ENCODE results near the gene CERKL.
"Not testable (repeated sequence)": the region's sequence is repeated elsewhere in the genome, so short reads cannot be mapped to it uniquely, and the experiment has no call there.

CERKL gene

GRCh38 chr2:181656450-181657291 is at the start of gene CERKL:
CERKL (minus strand) TSS chr2:181657105; CDS start chr2:181657006, 99 bp downstream.
- peaks cover 61% of the 10 kb centered on the region for H3K27me3 Mint-ChIP-seq
- H3K9me3 Mint-ChIP-seq, result no peaks in the 10 kb centered on the region
- H3K27ac Mint-ChIP-seq, result no peak within 1 kb of the TSS
- H3K4me3 Mint-ChIP-seq, result peak within 1 kb of the TSS; percentile 71
- peak; percentile 41 for DNase-seq
- no peaks in the 10 kb centered on the region for H3K36me3 Mint-ChIP-seq (ENCODE audit: low read depth)
- peaks cover 9% of the 10 kb centered on the region for H3K4me1 Mint-ChIP-seq (ENCODE audit: low read depth)

GRCh38 chr2:181702519-181702918 is 45.6 kb upstream of the CERKL start:
- not testable (repeated sequence) for H3K36me3 Mint-ChIP-seq (ENCODE audit: low read depth); H3K4me3 Mint-ChIP-seq; DNase-seq; H3K27me3 Mint-ChIP-seq; H3K4me1 Mint-ChIP-seq (ENCODE audit: low read depth); H3K9me3 Mint-ChIP-seq; H3K27ac Mint-ChIP-seq

- H3K4me1 Mint-ChIP-seq (ENCODE audit: low read depth), result no peaks in the 10 kb centered on the region
- peaks cover 6% of the 10 kb centered on the region for H3K9me3 Mint-ChIP-seq
- H3K27ac Mint-ChIP-seq, result no peak overlapping the region
- peaks cover 15% of the 10 kb centered on the region for H3K27me3 Mint-ChIP-seq
- no peaks in the 10 kb centered on the region for H3K36me3 Mint-ChIP-seq (ENCODE audit: low read depth)
- no peak for DNase-seq
- H3K4me3 Mint-ChIP-seq, result no peak overlapping the region
Observed at GRCh38 chr2:181698223-181698622, 41.3 kb upstream of the CERKL start.

DNA sequence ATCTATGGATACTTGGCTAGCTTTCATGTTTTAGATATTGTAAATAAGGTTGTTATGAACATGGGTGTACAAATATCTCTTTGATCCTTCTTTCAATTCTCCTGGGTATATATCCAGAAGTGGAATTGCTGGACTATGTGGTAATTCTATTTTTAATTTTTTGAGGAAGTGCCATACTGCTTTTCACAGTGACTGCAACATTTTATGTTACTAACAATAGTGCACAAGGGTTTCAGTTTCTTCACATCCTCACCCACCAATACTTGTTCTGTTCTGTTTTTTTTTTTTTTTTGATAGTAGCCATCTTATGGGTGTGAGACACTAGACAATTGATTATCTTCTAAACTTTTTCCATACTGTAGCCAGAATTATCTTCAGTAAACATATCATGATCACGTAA is 40.7 kb upstream of the CERKL start:
- Mint-ChIP-seq H3K27ac (no peak overlapping the region), H3K36me3 (ENCODE audit: low read depth) (no peaks in the 10 kb centered on the region), H3K4me1 (ENCODE audit: low read depth) (no peaks in the 10 kb centered on the region), H3K4me3 (no peak overlapping the region), H3K9me3 (peaks cover 4% of the 10 kb centered on the region), H3K27me3 (peaks cover 15% of the 10 kb centered on the region)
- no peak for DNase-seq

- H3K4me1 Mint-ChIP-seq (ENCODE audit: low read depth), result no peaks in the 10 kb centered on the region
- peaks cover 15% of the 10 kb centered on the region for H3K27me3 Mint-ChIP-seq
- H3K27ac Mint-ChIP-seq, result no peak overlapping the region
- H3K9me3 Mint-ChIP-seq, result no peaks in the 10 kb centered on the region
- H3K36me3 Mint-ChIP-seq (ENCODE audit: low read depth), result no peaks in the 10 kb centered on the region
- H3K4me3 Mint-ChIP-seq, result no peak overlapping the region
- no peak for DNase-seq
Observed at GRCh38 chr2:181697126-181697525, 40.2 kb upstream of the CERKL start.

- no peak overlapping the region for H3K4me3 Mint-ChIP-seq
- no peak for DNase-seq
- H3K36me3 Mint-ChIP-seq (ENCODE audit: low read depth), result no peaks in the 10 kb centered on the region
- H3K27me3 Mint-ChIP-seq, result peaks cover 21% of the 10 kb centered on the region
- no peaks in the 10 kb centered on the region for H3K9me3 Mint-ChIP-seq
- H3K27ac Mint-ChIP-seq, result no peak overlapping the region
- no peaks in the 10 kb centered on the region for H3K4me1 Mint-ChIP-seq (ENCODE audit: low read depth)
Observed at GRCh38 chr2:181694271-181694670, 37.4 kb upstream of the CERKL start.

- Mint-ChIP-seq H3K27me3 (peaks cover 36% of the 10 kb centered on the region), H3K27ac (no peak overlapping the region), H3K4me3 (no peak overlapping the region), H3K4me1 (ENCODE audit: low read depth) (no peaks in the 10 kb centered on the region), H3K36me3 (ENCODE audit: low read depth) (no peaks in the 10 kb centered on the region), H3K9me3 (no peaks in the 10 kb centered on the region)
- DNase-seq, result no peak
Observed at GRCh38 chr2:181690860-181691259, 34.0 kb upstream of the CERKL start.

- peaks cover 74% of the 10 kb centered on the region for H3K27me3 Mint-ChIP-seq
- no peaks in the 10 kb centered on the region for H3K9me3 Mint-ChIP-seq
- H3K27ac Mint-ChIP-seq, result no peak overlapping the region
- H3K36me3 Mint-ChIP-seq (ENCODE audit: low read depth), result no peaks in the 10 kb centered on the region
- DNase-seq, result no peak
- no peak overlapping the region for H3K4me3 Mint-ChIP-seq
- peaks cover 28% of the 10 kb centered on the region for H3K4me1 Mint-ChIP-seq (ENCODE audit: low read depth)
Observed at GRCh38 chr2:181686576-181687185, 29.8 kb upstream of the CERKL start.

GRCh38 chr2:181685150-181685688 is 28.3 kb upstream of the CERKL start:
- Mint-ChIP-seq H3K27me3 (peaks cover 81% of the 10 kb centered on the region), H3K27ac (no peak overlapping the region), H3K36me3 (ENCODE audit: low read depth) (no peaks in the 10 kb centered on the region), H3K9me3 (no peaks in the 10 kb centered on the region), H3K4me3 (no peak overlapping the region), H3K4me1 (ENCODE audit: low read depth) (peaks cover 42% of the 10 kb centered on the region)
- no peak for DNase-seq

DNA sequence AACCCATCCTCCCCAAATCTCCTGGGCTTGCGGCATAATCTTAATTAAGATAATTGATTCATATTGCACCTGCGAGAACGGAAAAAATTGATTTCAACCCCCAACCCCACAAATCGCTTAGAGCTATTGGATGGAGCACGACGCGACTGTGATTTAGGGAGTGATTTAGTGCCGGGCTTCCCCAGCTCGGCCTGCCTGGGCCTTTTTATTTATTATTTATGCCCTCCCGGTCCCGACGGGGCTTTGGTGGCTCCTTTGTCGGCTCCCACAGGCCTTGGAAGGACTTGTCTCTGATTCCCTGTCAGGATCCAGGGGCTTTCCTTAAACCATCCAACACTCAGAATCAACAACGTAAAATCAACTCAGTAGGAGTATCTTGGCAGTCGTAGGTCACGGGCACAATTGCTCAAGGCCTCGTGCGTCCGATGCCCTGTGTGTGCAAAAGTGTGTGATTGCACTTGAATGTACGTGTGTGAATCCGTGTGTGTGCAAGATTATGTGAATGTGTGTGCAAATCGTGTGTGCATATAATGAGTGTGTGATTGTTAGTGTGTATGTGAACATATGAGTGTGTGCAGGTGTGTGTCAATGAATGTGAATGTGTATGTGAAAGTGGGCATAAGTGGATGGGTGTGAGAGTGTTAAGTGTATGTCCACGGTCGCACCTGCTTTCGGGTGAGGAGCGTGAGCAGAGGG is 27.7 kb upstream of the CERKL start:
- DNase-seq, result no peak
- Mint-ChIP-seq H3K4me1 (ENCODE audit: low read depth) (peaks cover 46% of the 10 kb centered on the region), H3K27me3 (peaks cover 83% of the 10 kb centered on the region), H3K4me3 (peak overlapping the region; percentile 54), H3K36me3 (ENCODE audit: low read depth) (no peaks in the 10 kb centered on the region), H3K27ac (no peak overlapping the region), H3K9me3 (no peaks in the 10 kb centered on the region)

DNA sequence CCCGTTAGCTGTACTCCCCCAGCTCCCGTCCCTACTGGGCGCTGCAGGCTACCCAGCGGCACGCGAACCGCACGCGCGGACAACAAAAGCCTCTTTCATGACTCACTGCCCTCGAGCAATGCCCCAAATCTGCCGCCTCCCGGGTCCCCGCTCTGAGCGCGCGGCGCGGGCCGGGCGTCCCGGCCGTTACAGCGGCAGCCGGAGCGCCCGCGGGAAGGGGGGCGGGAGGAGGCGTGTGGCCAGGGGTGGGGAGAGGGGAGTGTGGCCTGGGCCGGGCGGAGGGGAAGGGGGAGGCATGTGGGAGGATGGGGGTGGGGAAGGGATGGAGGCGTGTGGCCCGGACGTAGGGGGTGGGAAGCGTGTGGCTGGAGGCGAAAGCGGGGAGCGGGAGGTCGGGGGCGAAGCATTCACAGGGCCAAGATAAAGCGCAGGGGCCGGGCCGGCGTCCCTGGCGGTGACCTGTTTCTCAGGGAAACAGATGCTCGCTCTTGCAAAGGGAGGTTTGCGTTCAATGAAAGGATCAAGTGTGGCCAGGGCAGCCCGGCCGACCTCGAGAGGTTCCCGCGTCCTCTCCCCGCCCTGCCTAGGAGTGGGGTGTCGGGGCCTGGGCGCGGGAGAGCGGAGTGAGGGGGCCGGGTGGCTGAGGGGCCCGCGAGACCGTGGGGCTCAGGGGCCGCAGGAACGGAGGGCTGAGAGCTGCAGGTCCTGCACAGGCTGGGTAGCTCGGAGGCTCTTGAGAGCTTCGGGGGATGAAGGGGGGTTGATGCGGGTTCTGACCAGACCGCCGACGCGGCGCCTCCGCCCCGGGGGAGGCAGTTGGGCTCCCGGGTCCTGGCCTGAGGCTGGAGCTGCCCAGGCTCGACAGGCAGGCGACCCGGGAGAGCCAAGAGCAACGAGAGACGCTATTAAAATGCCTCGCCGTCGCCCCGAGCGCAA is 26.9 kb upstream of the CERKL start:
- Mint-ChIP-seq H3K9me3 (no peaks in the 10 kb centered on the region), H3K27me3 (peaks cover 91% of the 10 kb centered on the region), H3K4me1 (ENCODE audit: low read depth) (peaks cover 52% of the 10 kb centered on the region), H3K4me3 (peak overlapping the region; percentile 73), H3K36me3 (ENCODE audit: low read depth) (no peaks in the 10 kb centered on the region), H3K27ac (no peak overlapping the region)
- DNase-seq, result peak; percentile 38

DNA sequence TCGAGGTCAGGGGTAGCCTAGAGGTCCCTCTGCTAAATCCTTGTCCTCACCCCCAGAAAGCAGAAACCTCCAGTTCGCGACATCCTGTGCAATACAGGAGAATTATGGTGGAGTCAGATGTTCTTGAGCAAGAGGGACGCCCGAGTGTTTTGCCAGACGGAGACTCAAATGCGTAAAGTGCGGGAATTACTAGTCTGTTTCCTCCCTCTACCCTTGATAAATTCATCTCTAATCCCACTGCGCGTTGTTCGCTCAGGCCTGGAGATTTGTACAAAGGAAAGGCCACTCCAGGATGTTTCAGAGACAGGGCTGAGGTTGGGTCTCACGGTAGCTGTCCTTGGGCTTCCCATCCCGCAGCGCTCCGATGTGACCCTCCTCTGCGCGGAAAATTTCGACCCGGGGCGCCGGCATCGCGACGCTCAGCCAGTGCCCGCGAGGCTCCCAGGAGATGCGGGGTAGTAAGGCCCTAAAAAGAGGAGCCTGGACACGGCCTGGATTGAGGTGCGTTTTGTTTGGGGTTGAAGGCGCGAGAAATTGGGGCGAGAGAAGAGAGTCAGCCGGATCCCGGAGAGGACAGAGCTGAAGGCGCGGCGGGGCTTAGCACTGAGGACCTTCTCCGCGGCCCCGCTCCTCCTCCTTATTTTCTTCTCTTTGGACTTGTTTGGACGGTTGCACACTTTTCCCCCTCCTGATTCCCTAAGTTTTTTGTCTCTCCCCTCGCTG is 26.1 kb upstream of the CERKL start:
- H3K4me3 Mint-ChIP-seq, result peak overlapping the region; percentile 73
- DNase-seq, result no peak
- peaks cover 58% of the 10 kb centered on the region for H3K4me1 Mint-ChIP-seq (ENCODE audit: low read depth)
- H3K36me3 Mint-ChIP-seq (ENCODE audit: low read depth), result no peaks in the 10 kb centered on the region
- no peak overlapping the region for H3K27ac Mint-ChIP-seq
- H3K9me3 Mint-ChIP-seq, result peaks cover 3% of the 10 kb centered on the region
- H3K27me3 Mint-ChIP-seq, result peaks cover 96% of the 10 kb centered on the region

DNA sequence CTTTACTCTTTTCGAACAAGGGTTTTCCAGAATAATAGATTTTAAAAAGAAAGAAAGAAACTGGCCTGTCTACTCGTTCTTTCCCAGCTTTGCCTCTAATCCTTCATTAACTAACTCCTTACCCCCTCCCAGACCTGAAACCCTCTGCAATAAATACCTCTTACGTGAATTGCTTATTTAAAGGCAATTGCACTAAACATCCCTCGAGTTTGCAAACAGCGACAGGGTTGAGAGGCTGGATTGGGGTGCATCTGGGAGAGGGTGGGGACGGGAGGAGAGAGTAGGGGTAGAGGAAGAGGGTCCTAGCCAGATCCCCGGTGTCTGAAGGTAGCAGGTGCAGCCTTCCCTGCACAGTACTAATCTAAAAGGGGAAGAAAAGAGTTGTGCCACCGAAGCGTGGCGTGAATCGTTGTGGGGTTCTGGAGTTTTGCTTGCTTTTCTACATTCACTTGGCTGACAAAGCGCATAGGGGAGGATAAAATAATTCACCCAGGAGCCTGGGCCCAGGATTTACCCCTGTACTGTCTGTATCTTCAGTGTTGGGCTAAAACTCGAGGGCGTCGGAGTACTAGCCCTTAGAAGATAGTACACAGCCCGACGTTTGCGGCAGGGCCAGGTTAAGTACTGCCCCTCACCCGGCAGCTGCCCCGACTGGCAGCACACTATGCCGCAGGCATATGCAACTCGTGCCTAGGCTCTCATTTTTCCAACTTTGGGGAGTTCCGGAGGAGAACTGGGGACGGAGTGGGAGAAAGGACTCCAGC is 25.3 kb upstream of the CERKL start:
- Mint-ChIP-seq H3K27ac (no peak overlapping the region), H3K9me3 (peaks cover 3% of the 10 kb centered on the region), H3K4me3 (peak overlapping the region; percentile 73), H3K27me3 (peaks cover 94% of the 10 kb centered on the region), H3K36me3 (ENCODE audit: low read depth) (no peaks in the 10 kb centered on the region), H3K4me1 (ENCODE audit: low read depth) (peaks cover 62% of the 10 kb centered on the region)
- peak; percentile 37 for DNase-seq

All from activated T-cell treated with anti-CD3 and anti-CD28 coated beads, Interleukin-2, amount 50 U/mL, for 24 hours (primary cell).